Naive B cell (primary cell): Measurements from ENCODE around the gene PLK1. TPM values are rescaled to one million over a fixed set of nuclear protein-coding genes. Genes with fewer than 3 reads are reported as not detected.

Experiments
- ATAC-seq, 2 donors: fragments of 150-1000 bp; cut with Tn5 transposase; 2 replicates each; pipeline ENCODE4 v1.10.0; 2021; ENCODE audit warnings: low read depth in 2 of 2, mild to moderate bottlenecking in 2 of 2, moderate library complexity in 2 of 2
- DNase-seq: peaks from one replicate; pipeline ENCODE4 v3.0.0; 2022
- H3K27ac Mint-ChIP-seq, 6 donors: one replicate each; pipeline ENCODE4 v1.8.0; 2020 to 2022; ENCODE audit warnings: mild to moderate bottlenecking in 6 of 6, mixed read lengths in 6 of 6, moderate library complexity in 5 of 6, inconsistent platforms in 2 of 6
- H3K27me3 Mint-ChIP-seq, 3 donors: one replicate each; pipeline ENCODE4 v1.8.0; 2021 to 2022; ENCODE audit warnings: mixed read lengths in 3 of 3, mild to moderate bottlenecking in 1 of 3
- H3K36me3 Mint-ChIP-seq, 2 donors: one replicate each; pipeline ENCODE4 v1.8.0; 2020 to 2022; ENCODE audit warnings: mixed read lengths in 2 of 2, inconsistent platforms in 1 of 2, mild to moderate bottlenecking in 1 of 2
- H3K4me1 Mint-ChIP-seq, 3 donors: one replicate each; pipeline ENCODE4 v1.8.0; 2020 to 2022; ENCODE audit warnings: mixed read lengths in 3 of 3, inconsistent platforms in 1 of 3, mild to moderate bottlenecking in 1 of 3, moderate library complexity in 1 of 3
- H3K4me3 Mint-ChIP-seq, 8 donors: one replicate each; pipeline ENCODE4 v1.8.0; 2020 to 2022; ENCODE audit warnings: mild to moderate bottlenecking in 8 of 8, mixed read lengths in 8 of 8, moderate library complexity in 8 of 8, inconsistent platforms in 2 of 8
- H3K9me3 Mint-ChIP-seq, 7 donors: one replicate each; pipeline ENCODE4 v1.8.0; 2020 to 2022; ENCODE audit warnings: mixed read lengths in 7 of 7, mild to moderate bottlenecking in 5 of 7, inconsistent platforms in 2 of 7, moderate library complexity in 1 of 7
- polyA plus RNA-seq, 6 donors: library from polyadenylated mRNA; unstranded; fragments of 300-500 nt; fragmentation: Illumina TruSeq; gene quantifications; one replicate each; pipeline ENCODE4 v1.2.3, GENCODE V29; 2021; ENCODE audit warnings: low read depth in 6 of 6

The PLK1 gene
- polyA plus RNA-seq, 6 donors from 2014 or later = 0.27 to 0.96 (median 0.45) TPM; not detected in 3

- Mint-ChIP-seq H3K36me3 (peaks cover 16 to 57% of the 10 kb centered on the region in 2 donors), H3K27ac (peak overlapping the region in 1 of 6 donors; percentile 29), H3K4me3 (no peak overlapping the region), H3K9me3 (no peaks in the 10 kb centered on the region), H3K4me1 (peaks cover 11 to 25% (median 17%) of the 10 kb centered on the region in 3 donors), H3K27me3 (no peaks in the 10 kb centered on the region)
- DNase-seq (no peak), ATAC-seq (no peak)
Observed at GRCh38 chr16:23666571-23667354, 11.9 kb upstream of the PLK1 start.

GRCh38 chr16:23667355-23667659, 11.4 kb upstream of the PLK1 start:
- H3K36me3 Mint-ChIP-seq = peaks cover 16 to 57% of the 10 kb centered on the region in 2 donors

GRCh38 chr16:23668225-23668624, 10.5 kb upstream of the PLK1 start:
- Mint-ChIP-seq H3K9me3 (no peaks in the 10 kb centered on the region), H3K36me3 (peaks cover 16 to 57% of the 10 kb centered on the region in 2 donors), H3K4me3 (no peak overlapping the region), H3K27ac (no peak overlapping the region), H3K4me1 (peaks cover 11 to 25% (median 17%) of the 10 kb centered on the region in 3 donors), H3K27me3 (no peaks in the 10 kb centered on the region)
- DNase-seq (no peak), ATAC-seq (no peak)

More at GRCh38 chr16:23667355-23667659, 11.4 kb upstream of the PLK1 start:
- Mint-ChIP-seq H3K9me3 (no peaks in the 10 kb centered on the region), H3K4me3 (no peak overlapping the region), H3K27me3 (no peaks in the 10 kb centered on the region), H3K4me1 (peaks cover 11 to 25% (median 17%) of the 10 kb centered on the region in 3 donors), H3K27ac (peak overlapping the region in 1 of 6 donors; percentile 12)
- ATAC-seq = no peak
- DNase-seq = no peak

GRCh38 chr16:23668873-23669272, 9.8 kb upstream of the PLK1 start:
- H3K27me3 Mint-ChIP-seq = no peaks in the 10 kb centered on the region
- H3K36me3 Mint-ChIP-seq = peaks cover 16 to 52% of the 10 kb centered on the region in 2 donors
- H3K4me1 Mint-ChIP-seq = peaks cover 11 to 25% (median 17%) of the 10 kb centered on the region in 3 donors
- no peaks in the 10 kb centered on the region for H3K9me3 Mint-ChIP-seq
- DNase-seq (no peak), ATAC-seq (no peak)
- H3K27ac Mint-ChIP-seq = peak overlapping the region in 2 of 6 donors; percentile 10 to 47
- H3K4me3 Mint-ChIP-seq = no peak overlapping the region

- Mint-ChIP-seq H3K27me3 (no peaks in the 10 kb centered on the region), H3K9me3 (no peaks in the 10 kb centered on the region), H3K4me1 (peaks cover 11 to 25% (median 17%) of the 10 kb centered on the region in 3 donors), H3K36me3 (peaks cover 9 to 39% of the 10 kb centered on the region in 2 donors), H3K27ac (peak overlapping the region in 1 of 6 donors; percentile 56), H3K4me3 (peak overlapping the region in 1 of 8 donors; percentile 45)
- DNase-seq (peak; percentile 7), ATAC-seq (peak; percentile 67 to 75)
Observed at GRCh38 chr16:23670137-23670776, 8.4 kb upstream of the PLK1 start.

- H3K9me3 Mint-ChIP-seq = no peaks in the 10 kb centered on the region
- H3K4me1 Mint-ChIP-seq = peaks cover 21 to 28% (median 27%) of the 10 kb centered on the region in 3 donors
- H3K27me3 Mint-ChIP-seq = peaks cover 0 to 5% (median 0%) of the 10 kb centered on the region in 3 donors
- no peak overlapping the region for H3K27ac Mint-ChIP-seq
- no peak overlapping the region for H3K4me3 Mint-ChIP-seq
- peaks cover 0 to under 1% of the 10 kb centered on the region in 2 donors for H3K36me3 Mint-ChIP-seq
- DNase-seq = no peak
- ATAC-seq = no peak
Observed at GRCh38 chr16:23673971-23674614, 4.6 kb upstream of the PLK1 start.

GRCh38 chr16:23676924-23677480, 1.7 kb upstream of the PLK1 start:
- Mint-ChIP-seq H3K27me3 (peaks cover 0 to 12% (median 0%) of the 10 kb centered on the region in 3 donors), H3K27ac (peak overlapping the region in 1 of 6 donors; percentile 66), H3K4me1 (peaks cover 16 to 19% (median 16%) of the 10 kb centered on the region in 3 donors), H3K36me3 (peaks cover 0 to under 1% of the 10 kb centered on the region in 2 donors), H3K4me3 (peak overlapping the region in 6 of 8 donors; percentile 26 to 91 (median 79)), H3K9me3 (no peaks in the 10 kb centered on the region)
- DNase-seq (no peak), ATAC-seq (no peak)

- peaks cover 0 to 8% of the 10 kb centered on the region in 2 donors for H3K36me3 Mint-ChIP-seq
- peak overlapping the region in 1 of 6 donors; percentile 22 for H3K27ac Mint-ChIP-seq
- peaks cover 0 to 12% (median 0%) of the 10 kb centered on the region in 3 donors for H3K27me3 Mint-ChIP-seq
- DNase-seq (peak; percentile 6), ATAC-seq (peak; percentile 22 to 26)
- peak overlapping the region; percentile 73 to 93 (median 88) for H3K4me3 Mint-ChIP-seq
- H3K4me1 Mint-ChIP-seq = peaks cover 16 to 19% (median 16%) of the 10 kb centered on the region in 3 donors
- no peaks in the 10 kb centered on the region for H3K9me3 Mint-ChIP-seq
Observed at GRCh38 chr16:23679274-23679985, 741 bp downstream of the PLK1 start.

GRCh38 chr16:23679986-23680336, 1.3 kb downstream of the PLK1 start:
- Mint-ChIP-seq H3K9me3 (no peaks in the 10 kb centered on the region), H3K27me3 (peaks cover 0 to 12% (median 0%) of the 10 kb centered on the region in 3 donors), H3K36me3 (peaks cover 0 to 8% of the 10 kb centered on the region in 2 donors), H3K27ac (no peak overlapping the region), H3K4me3 (peak overlapping the region in 7 of 8 donors; percentile 28 to 88 (median 73)), H3K4me1 (peaks cover 16 to 19% (median 16%) of the 10 kb centered on the region in 3 donors)
- ATAC-seq (no peak), DNase-seq (no peak)

- DNase-seq (no peak), ATAC-seq (no peak)
- Mint-ChIP-seq H3K27ac (no peak overlapping the region), H3K9me3 (no peaks in the 10 kb centered on the region), H3K4me1 (peaks cover 12 to 19% (median 16%) of the 10 kb centered on the region in 3 donors), H3K36me3 (peaks cover 2 to 8% of the 10 kb centered on the region in 2 donors), H3K4me3 (no peak overlapping the region), H3K27me3 (peaks cover 0 to 12% (median 0%) of the 10 kb centered on the region in 3 donors)
Observed at GRCh38 chr16:23682181-23682580, 3.5 kb downstream of the PLK1 start.

GRCh38 chr16:23683487-23683886, 4.8 kb downstream of the PLK1 start:
- Mint-ChIP-seq H3K4me3 (no peak overlapping the region), H3K4me1 (peaks cover 9 to 13% (median 10%) of the 10 kb centered on the region in 3 donors), H3K27me3 (peaks cover 0 to 12% (median 0%) of the 10 kb centered on the region in 3 donors), H3K36me3 (peaks cover 8 to 14% of the 10 kb centered on the region in 2 donors), H3K9me3 (no peaks in the 10 kb centered on the region), H3K27ac (no peak overlapping the region)
- no peak for ATAC-seq
- no peak for DNase-seq

- no peaks in the 10 kb centered on the region for H3K4me1 Mint-ChIP-seq
- H3K9me3 Mint-ChIP-seq = no peaks in the 10 kb centered on the region
- peaks cover 13 to 31% of the 10 kb centered on the region in 2 donors for H3K36me3 Mint-ChIP-seq
- peak overlapping the region in 1 of 6 donors; percentile 60 for H3K27ac Mint-ChIP-seq
- no peaks in the 10 kb centered on the region for H3K27me3 Mint-ChIP-seq
- H3K4me3 Mint-ChIP-seq = no peak overlapping the region
- ATAC-seq (no peak), DNase-seq (no peak)
Observed at GRCh38 chr16:23687034-23687808, 8.5 kb downstream of the PLK1 start.
